Mucosa of gallbladder (tissue), 1 donor: ENCODE results near the gene COLEC12. TPM values are rescaled to one million over a fixed set of nuclear protein-coding genes. Genes with fewer than 3 reads are reported as not detected.
"Not testable (repeated sequence)": the region's sequence is repeated elsewhere in the genome, so short reads cannot be mapped to it uniquely, and the experiment has no call there.

ENCODE experiments used
- DNase-seq: peaks from one replicate; pipeline ENCODE4 v3.0.0-alpha.2; 2020; ENCODE audit warnings: low spot score
- total RNA-seq: library from RNA; stranded (reverse); gene quantifications from one replicate; pipeline ENCODE4 v1.2.1, GENCODE V29; 2021
- donor health status: DM: no; HTN: no; CAD: no.

Gene COLEC12
- total RNA-seq, 1 donor from 2014 or later: 4.9 TPM

GRCh38 chr18:415047-415446 is 85.5 kb downstream of the COLEC12 start:
- DNase-seq: no peak

- no peak for DNase-seq
Measured at GRCh38 chr18:413233-413632, 87.3 kb downstream of the COLEC12 start.

- no peak for DNase-seq
Measured at GRCh38 chr18:410047-410455, 90.5 kb downstream of the COLEC12 start.

GRCh38 chr18:408367-408766 is 92.1 kb downstream of the COLEC12 start:
- no peak for DNase-seq

- DNase-seq: no peak
Measured at GRCh38 chr18:407626-408224, 92.8 kb downstream of the COLEC12 start.

- DNase-seq: no peak
Measured at GRCh38 chr18:407191-407590, 93.3 kb downstream of the COLEC12 start.

- DNase-seq: no peak
Measured at GRCh38 chr18:406677-407076, 93.8 kb downstream of the COLEC12 start.

- not testable (repeated sequence) for DNase-seq
Measured at GRCh38 chr18:405006-405405, 95.5 kb downstream of the COLEC12 start.

- DNase-seq: no peak
Measured at GRCh38 chr18:404061-404636, 96.4 kb downstream of the COLEC12 start.

- no peak for DNase-seq
Measured at GRCh38 chr18:402129-402528, 98.4 kb downstream of the COLEC12 start.

GRCh38 chr18:400456-400855 is 100.0 kb downstream of the COLEC12 start:
- DNase-seq: no peak

- DNase-seq: no peak
Measured at GRCh38 chr18:399631-400135, 100.8 kb downstream of the COLEC12 start.

- DNase-seq: no peak
Measured at GRCh38 chr18:398935-399630, 101.4 kb downstream of the COLEC12 start.

- DNase-seq: no peak
Measured at GRCh38 chr18:396556-396955, 103.9 kb downstream of the COLEC12 start.

GRCh38 chr18:396251-396555 is 104.3 kb downstream of the COLEC12 start:
- DNase-seq: no peak

GRCh38 chr18:395456-396250 is 104.8 kb downstream of the COLEC12 start:
- no peak for DNase-seq

- peak; percentile 23 for DNase-seq
Measured at GRCh38 chr18:394987-395362, 105.5 kb downstream of the COLEC12 start.

- no peak for DNase-seq
Measured at GRCh38 chr18:394262-394986, 106.1 kb downstream of the COLEC12 start.

- no peak for DNase-seq
Measured at GRCh38 chr18:393574-393957, 106.9 kb downstream of the COLEC12 start.

GRCh38 chr18:392928-393573 is 107.5 kb downstream of the COLEC12 start:
- DNase-seq: no peak

- no peak for DNase-seq
Measured at GRCh38 chr18:390741-391478, 109.6 kb downstream of the COLEC12 start.
